CD8-positive, alpha-beta memory T cell (primary cell): ENCODE data around the gene MBD5. TPM values are rescaled to one million over a fixed set of nuclear protein-coding genes. Genes with fewer than 3 reads are reported as not detected.

Source experiments
- CTCF ChIA-PET: fragments of 350-600 bp; sonication (Branson Sonifier 250); formaldehyde crosslinking; loops from one replicate; lab custom pipeline; 2021; ENCODE audit warnings: antibody characterized with exemption; lab: Charles Lee
- POLR2A ChIA-PET: fragments of 350-600 bp; sonication (Branson Sonifier 250); formaldehyde crosslinking; loops from one replicate; lab custom pipeline; 2021; ENCODE audit warnings: antibody characterized with exemption; lab: Charles Lee
- DNase-seq, 5 donors: peaks; one replicate each; pipeline versions ENCODE4 v3.0.0 to v3.0.0-alpha.2; 2020 to 2022; ENCODE audit warnings: mixed read lengths in 1 of 5
- H3K27ac ChIP-seq: one replicate; pipeline ENCODE4 v1.7.0; 2013; ENCODE audit warnings: low read depth, mild to moderate bottlenecking, low read length, moderate library complexity
- H3K27me3 ChIP-seq: 2 replicates; pipeline ENCODE4 v1.7.0; 2013; ENCODE audit warnings: low read length, mild to moderate bottlenecking; ENCODE audit not compliant: insufficient read depth, poor library complexity, severe bottlenecking
- H3K36me3 ChIP-seq: 2 replicates; pipeline ENCODE4 v1.7.0; 2013; ENCODE audit warnings: mild to moderate bottlenecking, low read length, moderate library complexity; ENCODE audit not compliant: insufficient read depth
- H3K4me1 ChIP-seq: 2 replicates; pipeline ENCODE4 v1.7.0; 2013; ENCODE audit warnings: mild to moderate bottlenecking, low read length, moderate library complexity; ENCODE audit not compliant: insufficient read depth
- H3K4me3 ChIP-seq: 2 replicates; pipeline ENCODE4 v1.7.0; 2013; ENCODE audit warnings: mild to moderate bottlenecking, low read length
- H3K9me3 ChIP-seq: 2 replicates; pipeline ENCODE4 v1.7.0; 2013; ENCODE audit warnings: mild to moderate bottlenecking, low read length
- H3K27ac Mint-ChIP-seq, 8 donors: one replicate each; pipeline ENCODE4 v1.8.0; 2020 to 2021; ENCODE audit warnings: mixed read lengths in 8 of 8, mild to moderate bottlenecking in 6 of 8, inconsistent platforms in 3 of 8, moderate library complexity in 3 of 8
- H3K27me3 Mint-ChIP-seq, 2 donors: one replicate each; pipeline ENCODE4 v1.8.0; 2020 to 2021; ENCODE audit warnings: mixed read lengths in 2 of 2, mild to moderate bottlenecking in 1 of 2, moderate library complexity in 1 of 2
- H3K36me3 Mint-ChIP-seq, 3 donors: one replicate each; pipeline ENCODE4 v1.8.0; 2020 to 2021; ENCODE audit warnings: mixed read lengths in 3 of 3, inconsistent platforms in 1 of 3, mild to moderate bottlenecking in 1 of 3
- H3K4me1 Mint-ChIP-seq, 3 donors: one replicate each; pipeline ENCODE4 v1.8.0; 2020 to 2021; ENCODE audit warnings: mixed read lengths in 3 of 3, inconsistent platforms in 1 of 3, mild to moderate bottlenecking in 1 of 3
- H3K4me3 Mint-ChIP-seq, 7 donors: one replicate each; pipeline ENCODE4 v1.8.0; 2020 to 2021; ENCODE audit warnings: mixed read lengths in 7 of 7, mild to moderate bottlenecking in 6 of 7, moderate library complexity in 4 of 7, inconsistent platforms in 2 of 7
- H3K9me3 Mint-ChIP-seq, 5 donors: one replicate each; pipeline ENCODE4 v1.8.0; 2020 to 2022; ENCODE audit warnings: mixed read lengths in 5 of 5, mild to moderate bottlenecking in 3 of 5, moderate library complexity in 2 of 5, inconsistent platforms in 1 of 5
- polyA plus RNA-seq: library from polyadenylated mRNA; unstranded; fragments of 300-500 nt; fragmentation: Illumina TruSeq; gene quantifications from one replicate; pipeline ENCODE4 v1.2.3, GENCODE V29; 2021
- total RNA-seq, 2 experiments: library from RNA; stranded (reverse); gene quantifications; one replicate each; pipeline ENCODE4 v1.2.3, GENCODE V29; 2021

MBD5 gene
- total and polyA plus RNA-seq, 3 experiments from 2014 or later: 15.2 to 18.3 (median 16.9) TPM

- H3K36me3 ChIP-seq: no peaks in the 10 kb centered on the region
- Mint-ChIP-seq H3K9me3 (no peaks in the 10 kb centered on the region), H3K27me3 (no peaks in the 10 kb centered on the region), H3K4me1 (peaks cover 10 to 19% (median 14%) of the 10 kb centered on the region in 3 donors), H3K36me3 (peaks cover 5 to 20% (median 14%) of the 10 kb centered on the region in 3 donors), H3K27ac (no peak overlapping the region), H3K4me3 (no peak overlapping the region)
- DNase-seq: no peak
- POLR2A ChIA-PET: no interaction called here
- H3K27me3 ChIP-seq: no peaks in the 10 kb centered on the region
- no peak overlapping the region for H3K4me3 ChIP-seq
- no peaks in the 10 kb centered on the region for H3K9me3 ChIP-seq
- peaks cover 5% of the 10 kb centered on the region for H3K4me1 ChIP-seq
- H3K27ac ChIP-seq: no peak overlapping the region
- CTCF ChIA-PET: no interaction called here
These were observed 492.5 kb downstream of the MBD5 start for GRCh38 chr2:148513427-148513826.

GRCh38 chr2:148515120-148515519, 494.2 kb downstream of the MBD5 start:
- Mint-ChIP-seq H3K9me3 (no peaks in the 10 kb centered on the region), H3K27ac (peak overlapping the region in 1 of 8 donors; percentile 64), H3K4me3 (no peak overlapping the region), H3K4me1 (peaks cover 0 to 6% (median 0%) of the 10 kb centered on the region in 3 donors), H3K27me3 (no peaks in the 10 kb centered on the region), H3K36me3 (peaks cover 8 to 20% (median 14%) of the 10 kb centered on the region in 3 donors)
- Histone ChIP-seq H3K4me1 (no peaks in the 10 kb centered on the region), H3K4me3 (no peak overlapping the region), H3K9me3 (no peaks in the 10 kb centered on the region), H3K27ac (no peak overlapping the region), H3K27me3 (no peaks in the 10 kb centered on the region), H3K36me3 (no peaks in the 10 kb centered on the region)
- CTCF ChIA-PET: no interaction called here
- POLR2A ChIA-PET: no interaction called here
- DNase-seq: no peak

- DNase-seq: no peak
- H3K27ac Mint-ChIP-seq: no peak overlapping the region
- H3K27me3 Mint-ChIP-seq: no peaks in the 10 kb centered on the region
- no peaks in the 10 kb centered on the region for H3K36me3 ChIP-seq
- no peak overlapping the region for H3K4me3 Mint-ChIP-seq
- H3K4me1 Mint-ChIP-seq: peaks cover 2 to 9% (median 3%) of the 10 kb centered on the region in 3 donors
- H3K4me1 ChIP-seq: peaks cover 2% of the 10 kb centered on the region
- no peaks in the 10 kb centered on the region for H3K9me3 Mint-ChIP-seq
- H3K36me3 Mint-ChIP-seq: peaks cover 8 to 16% (median 14%) of the 10 kb centered on the region in 3 donors
- no peaks in the 10 kb centered on the region for H3K27me3 ChIP-seq
- H3K4me3 ChIP-seq: no peak overlapping the region
- POLR2A ChIA-PET: no interaction called here
- no peaks in the 10 kb centered on the region for H3K9me3 ChIP-seq
- no peak overlapping the region for H3K27ac ChIP-seq
- CTCF ChIA-PET: no interaction called here
These were observed 495.1 kb downstream of the MBD5 start for GRCh38 chr2:148515976-148516375.

GRCh38 chr2:148517296-148517695, 496.4 kb downstream of the MBD5 start:
- POLR2A ChIA-PET: no interaction called here
- Histone ChIP-seq H3K36me3 (no peaks in the 10 kb centered on the region), H3K4me1 (peaks cover 15% of the 10 kb centered on the region), H3K27me3 (no peaks in the 10 kb centered on the region), H3K4me3 (no peak overlapping the region), H3K9me3 (no peaks in the 10 kb centered on the region), H3K27ac (no peak overlapping the region)
- Mint-ChIP-seq H3K9me3 (no peaks in the 10 kb centered on the region), H3K27me3 (no peaks in the 10 kb centered on the region), H3K36me3 (peaks cover 8 to 14% (median 9%) of the 10 kb centered on the region in 3 donors), H3K4me1 (peaks cover 2 to 22% (median 11%) of the 10 kb centered on the region in 3 donors), H3K4me3 (no peak overlapping the region), H3K27ac (no peak overlapping the region)
- no peak for DNase-seq
- CTCF ChIA-PET: interaction anchor here (1.3 kb wide), 1 partner anchor 8 kb away, joined by 4 read pairs; no protein-coding TSS in a partner anchor

- H3K4me1 ChIP-seq: peaks cover 21% of the 10 kb centered on the region
- no peak overlapping the region for H3K4me3 Mint-ChIP-seq
- CTCF ChIA-PET: interaction anchor here (1.3 kb wide), 1 partner anchor 9 kb away, joined by 4 read pairs; no protein-coding TSS in a partner anchor
These were observed 496.9 kb downstream of the MBD5 start for GRCh38 chr2:148517822-148518221.

GRCh38 chr2:148519013-148519412, 498.1 kb downstream of the MBD5 start:
- ChIA-PET POLR2A (no interaction called here), CTCF (no interaction called here)
- H3K27me3 Mint-ChIP-seq: no peaks in the 10 kb centered on the region
- H3K27me3 ChIP-seq: no peaks in the 10 kb centered on the region
- no peaks in the 10 kb centered on the region for H3K9me3 ChIP-seq
- no peak for DNase-seq
- peaks cover 18 to 40% (median 29%) of the 10 kb centered on the region in 3 donors for H3K4me1 Mint-ChIP-seq
- H3K4me3 ChIP-seq: no peak overlapping the region
- H3K4me1 ChIP-seq: peaks cover 33% of the 10 kb centered on the region
- no peak overlapping the region for H3K4me3 Mint-ChIP-seq
- no peak overlapping the region for H3K27ac ChIP-seq
- no peak overlapping the region for H3K27ac Mint-ChIP-seq
- H3K36me3 ChIP-seq: no peaks in the 10 kb centered on the region
- no peaks in the 10 kb centered on the region for H3K9me3 Mint-ChIP-seq
- H3K36me3 Mint-ChIP-seq: peaks cover 5 to 14% (median 8%) of the 10 kb centered on the region in 3 donors

More at GRCh38 chr2:148517822-148518221, 496.9 kb downstream of the MBD5 start:
- no peak for DNase-seq
- Histone ChIP-seq H3K9me3 (no peaks in the 10 kb centered on the region), H3K4me3 (no peak overlapping the region), H3K27me3 (no peaks in the 10 kb centered on the region), H3K36me3 (no peaks in the 10 kb centered on the region), H3K27ac (no peak overlapping the region)
- no peaks in the 10 kb centered on the region for H3K9me3 Mint-ChIP-seq
- H3K27ac Mint-ChIP-seq: no peak overlapping the region
- peaks cover 7 to 14% (median 8%) of the 10 kb centered on the region in 3 donors for H3K36me3 Mint-ChIP-seq
- POLR2A ChIA-PET: no interaction called here
- no peaks in the 10 kb centered on the region for H3K27me3 Mint-ChIP-seq
- peaks cover 6 to 28% (median 17%) of the 10 kb centered on the region in 3 donors for H3K4me1 Mint-ChIP-seq

GRCh38 chr2:148521181-148521580, 500.3 kb downstream of the MBD5 start:
- no peak overlapping the region for H3K4me3 ChIP-seq
- H3K36me3 Mint-ChIP-seq: peaks cover 1 to 8% (median 7%) of the 10 kb centered on the region in 3 donors
- H3K27me3 ChIP-seq: no peaks in the 10 kb centered on the region
- H3K4me1 Mint-ChIP-seq: peaks cover 39 to 56% (median 50%) of the 10 kb centered on the region in 3 donors
- H3K9me3 ChIP-seq: no peaks in the 10 kb centered on the region
- H3K36me3 ChIP-seq: no peaks in the 10 kb centered on the region
- ChIA-PET CTCF (interaction anchor here (2.3 kb wide), 1 partner anchor 12 kb away, joined by 11 read pairs; no protein-coding TSS in a partner anchor), POLR2A (interaction anchor here (1.0 kb wide), 1 partner anchor 124 kb away, joined by 5 read pairs; no protein-coding TSS in a partner anchor)
- H3K27me3 Mint-ChIP-seq: no peaks in the 10 kb centered on the region
- H3K9me3 Mint-ChIP-seq: no peaks in the 10 kb centered on the region
- no peak overlapping the region for H3K27ac ChIP-seq
- H3K4me3 Mint-ChIP-seq: no peak overlapping the region
- peaks cover 52% of the 10 kb centered on the region for H3K4me1 ChIP-seq
- peak overlapping the region in 4 of 8 donors; percentile 2 to 84 (median 20) for H3K27ac Mint-ChIP-seq
- DNase-seq: no peak

GRCh38 chr2:148523315-148523714, 502.4 kb downstream of the MBD5 start:
- H3K27me3 ChIP-seq: no peaks in the 10 kb centered on the region
- H3K36me3 Mint-ChIP-seq: peaks cover 0 to 4% (median 2%) of the 10 kb centered on the region in 3 donors
- peaks cover 60 to 77% (median 71%) of the 10 kb centered on the region in 3 donors for H3K4me1 Mint-ChIP-seq
- H3K4me3 Mint-ChIP-seq: peak overlapping the region in 6 of 7 donors; percentile 0 to 51 (median 10)
- no peak for DNase-seq
- CTCF ChIA-PET: interaction anchor here (1.9 to 2.3 kb wide), 3 partner anchors 14 to 30 kb away, joined by 9 to 15 read pairs (median 11); no protein-coding TSS in a partner anchor
- no peaks in the 10 kb centered on the region for H3K36me3 ChIP-seq
- H3K27ac ChIP-seq: no peak overlapping the region
- H3K9me3 Mint-ChIP-seq: no peaks in the 10 kb centered on the region
- peaks cover 71% of the 10 kb centered on the region for H3K4me1 ChIP-seq
- H3K27ac Mint-ChIP-seq: peak overlapping the region; percentile 82 to 97 (median 89)
- H3K27me3 Mint-ChIP-seq: peaks cover 0 to 3% of the 10 kb centered on the region in 2 donors
- H3K9me3 ChIP-seq: no peaks in the 10 kb centered on the region
- H3K4me3 ChIP-seq: no peak overlapping the region
- POLR2A ChIA-PET: interaction anchor here (0.6 to 1.6 kb wide), 3 partner anchors 123 to 678 kb away, joined by 3 to 7 read pairs (median 4); partner anchors contain the start of gene ACVR2A
